HEK293T (cell line): ENCODE results near the gene PHACTR2.

Experiments used
- SP1 ChIP-seq: fragments of 450-650 bp; IDR thresholded peaks from 2 replicates; pipeline ENCODE4 v1.6.1; 2017
- SUZ12 ChIP-seq: fragments of 450-650 bp; IDR thresholded peaks from 2 replicates; pipeline ENCODE4 v1.6.1; 2016; ENCODE audit warnings: mild to moderate bottlenecking

GRCh38 chr6:143637691-143638090 is 40.1 kb upstream of the PHACTR2 start:
- no peak for TF ChIP-seq SP1
- no peak for TF ChIP-seq SUZ12
